GM12878 (cell line): Measurements from ENCODE around the gene NUAK1. TPM values are rescaled to one million over a fixed set of nuclear protein-coding genes. Genes with fewer than 3 reads are reported as not detected.

Experiments used
- ATAC-seq: fragments of 200-7000 bp; cut with Tn5 transposase; 3 replicates; pipeline ENCODE4 v1.9.1; 2020; ENCODE audit warnings: mild to moderate bottlenecking, moderate library complexity
- BruUV-seq: library from RNA; stranded (reverse); fragments of 400-500 nt; replicated peaks from 2 replicates; lab custom pipeline; 2021; lab: Mats Ljungman, UMichigan
- CTCF ChIA-PET: fragments of 300-600 bp; sonication (Branson Sonifier 250); formaldehyde crosslinking; extraction: SDS; loops from one replicate; lab custom pipeline; 2021; ENCODE audit warnings: inconsistent platforms; lab: Yijun Ruan, JAX
- POLR2A ChIA-PET: fragments of 350-600 bp; formaldehyde crosslinking; extraction: SDS; loops from one replicate; lab custom pipeline; 2021; ENCODE audit warnings: inconsistent platforms; lab: Charles Lee
- RAD21 ChIA-PET: fragments of 300-600 bp; sonication (Branson Sonifier 250); formaldehyde crosslinking; loops from one replicate; lab custom pipeline; 2023; ENCODE audit warnings: antibody characterized with exemption; ENCODE audit not compliant: unreplicated experiment; lab: Charles Lee
- SMC1A ChIA-PET: fragments of 300-600 bp; sonication (Branson Sonifier 250); formaldehyde crosslinking; loops from one replicate; lab custom pipeline; 2023; ENCODE audit not compliant: unreplicated experiment, uncharacterized antibody; lab: Charles Lee
- DNase-seq: peaks from one replicate; pipeline ENCODE4 v3.0.0-alpha.2; 2011; ENCODE audit warnings: low read depth, low spot score
- FAIRE-seq: peaks from 3 replicates; lab custom pipeline; 2011; peaks lifted over from hg19 to GRCh38; lab: Jason Lieb, UNC
- H2AFZ ChIP-seq: 2 replicates; pipeline ENCODE4 v1.6.0; 2011; ENCODE audit warnings: low read depth, low read length, control low read depth; ENCODE audit not compliant: control insufficient read depth
- H3K27ac ChIP-seq: 2 replicates; pipeline ENCODE4 v1.5.1; 2011; ENCODE audit warnings: control low read depth; ENCODE audit not compliant: control insufficient read depth, insufficient read depth
- H3K27me3 ChIP-seq, 2 experiments: replicated peaks in 1 of 2; 2 replicates each; pipeline versions ENCODE4 v1.6.0 to v1.6.1; 2011; ENCODE audit warnings: low read length in 1 of 2; ENCODE audit not compliant: control insufficient read depth in 2 of 2, insufficient read depth in 2 of 2
- H3K36me3 ChIP-seq, 2 experiments: 2 replicates each; pipeline ENCODE4 v1.5.1; 2011; ENCODE audit warnings: low read length in 1 of 2; ENCODE audit not compliant: control insufficient read depth in 2 of 2, insufficient read depth in 2 of 2
- H3K4me1 ChIP-seq: 2 replicates; pipeline ENCODE4 v1.6.1; 2011; ENCODE audit warnings: mild to moderate bottlenecking, low read length, moderate library complexity, mixed read lengths; ENCODE audit not compliant: control insufficient read depth, insufficient read depth
- H3K4me2 ChIP-seq: 2 replicates; pipeline ENCODE4 v1.6.0; 2011; ENCODE audit warnings: control low read depth; ENCODE audit not compliant: control insufficient read depth, insufficient read depth
- H3K4me3 ChIP-seq: fragments of 200-600 bp; sonication (generic); 2 replicates; pipeline ENCODE4 v1.5.1; 2016
- H3K79me2 ChIP-seq: 2 replicates; pipeline ENCODE4 v1.6.0; 2011; ENCODE audit warnings: low read length; ENCODE audit not compliant: control insufficient read depth, insufficient read depth
- H3K9ac ChIP-seq: 2 replicates; pipeline ENCODE4 v1.8.0; 2011; ENCODE audit warnings: low read length, control low read depth, mixed read lengths; ENCODE audit not compliant: control insufficient read depth, insufficient read depth
- H3K9me3 ChIP-seq: replicated peaks from 3 replicates; pipeline ENCODE4 v1.5.1; 2011; ENCODE audit warnings: mild to moderate bottlenecking, low read length; ENCODE audit not compliant: control insufficient read depth, insufficient read depth
- H4K20me1 ChIP-seq: 2 replicates; pipeline ENCODE4 v1.6.0; 2011; ENCODE audit not compliant: control insufficient read depth, insufficient read depth
- ATF3 ChIP-seq: IDR thresholded peaks from 2 replicates; pipeline ENCODE4 v1.6.1; 2011; ENCODE audit warnings: low read depth, mild to moderate bottlenecking, low read length, moderate library complexity, borderline replicate concordance; ENCODE audit errors: extremely low read depth
- FOXM1 ChIP-seq: IDR thresholded peaks from 2 replicates; pipeline ENCODE4 v1.6.1; 2012; ENCODE audit warnings: low read depth, mild to moderate bottlenecking, inconsistent platforms, low read length, moderate library complexity
- HCFC1 ChIP-seq: fragments of 150-350 bp; IDR thresholded peaks from 2 replicates; pipeline ENCODE4 v1.6.1; 2014; ENCODE audit warnings: low read length
- IRF5 ChIP-seq: fragments of 450-650 bp; IDR thresholded peaks from 2 replicates; pipeline ENCODE4 v1.6.1; 2017; ENCODE audit warnings: borderline replicate concordance
- KLF5 ChIP-seq: fragments of 450-650 bp; IDR thresholded peaks from 2 replicates; pipeline ENCODE4 v1.6.1; 2014; ENCODE audit warnings: mild to moderate bottlenecking; ENCODE audit not compliant: partially characterized antibody
- MAX ChIP-seq: IDR thresholded peaks from 2 replicates; pipeline ENCODE4 v1.6.1; 2012; ENCODE audit warnings: low read depth, low read length, improper control_type of control experiment
- NBN ChIP-seq: fragments of 450-650 bp; IDR thresholded peaks from 2 replicates; pipeline ENCODE4 v1.6.1; 2016
- PAX5 ChIP-seq: IDR thresholded peaks from 2 replicates; pipeline ENCODE4 v1.6.1; 2011; ENCODE audit warnings: low read depth, low read length, borderline replicate concordance
- SMC3 ChIP-seq: IDR thresholded peaks from 2 replicates; pipeline ENCODE4 v1.6.1; 2011; ENCODE audit warnings: low read length, improper control_type of control experiment, borderline replicate concordance
- STAT1 ChIP-seq: fragments of 450-650 bp; conservative IDR thresholded peaks from 2 replicates; pipeline ENCODE4 v1.6.1; 2014; ENCODE audit warnings: antibody characterized with exemption, mild to moderate bottlenecking
- TAF1 ChIP-seq: IDR thresholded peaks from 2 replicates; pipeline ENCODE4 v1.6.1; 2011; ENCODE audit warnings: mild to moderate bottlenecking, low read depth, low read length, borderline replicate concordance
- TARDBP ChIP-seq: IDR thresholded peaks from 2 replicates; pipeline ENCODE4 v1.6.1; 2016; ENCODE audit warnings: borderline replicate concordance
- ZBTB4 ChIP-seq: fragments of 450-650 bp; formaldehyde crosslinking; IDR thresholded peaks from 2 replicates; pipeline ENCODE4 v1.4.0; 2022; ENCODE audit warnings: mild to moderate bottlenecking, moderate library complexity
- WGBS: methylation state at CpG from one replicate; pipeline ENCODE4 v1.1.6; 2016; ENCODE audit warnings: low lambda C conversion rate; ENCODE audit not compliant: insufficient replicate concordance, insufficient coverage; ENCODE audit errors: missing lambda C conversion rate; 5-methylcytosine and 5-hydroxymethylcytosine counted together
- in situ Hi-C: fragments of 300-500 bp; cut with MboI; formaldehyde crosslinking; loops from 9 replicates; pipeline ENCODE4 v1.14.3; 2018; ENCODE audit warnings: mixed read lengths
- intact Hi-C: fragments of 100-400 bp; cut with micrococcal nuclease; formaldehyde crosslinking; loops from one replicate; pipeline ENCODE4 v1.14.2; 2022; ENCODE audit not compliant: unreplicated experiment
- polyA plus RNA-seq, 11 experiments: library from polyadenylated mRNA; depleted of rRNA in 4 of 11; unstranded in 6 of 11; stranded (reverse) in 5 of 11; fragments of >200 nt; fragmentation: Nextera tagmentation in 4 of 11; fragmentation: Illumina TruSeq in 1 of 11; extraction: Ambion mirVana in 4 of 11; extraction: Trizol in 1 of 11; gene quantifications; 1 replicate in 1 of 11; 2 replicates in 10 of 11; pipeline versions ENCODE4 v1.2.1 to v1.2.3, GENCODE V29; 2011 to 2016; ENCODE audit warnings: inconsistent platforms in 2 of 11, missing spikeins in 2 of 11, low read depth in 1 of 11
- total RNA-seq, 4 experiments: library from RNA; depleted of rRNA in 3 of 4; stranded (reverse); fragments of >200 nt in 3 of 4; fragmentation: Illumina TruSeq in 1 of 4; extraction: Trizol in 1 of 4; gene quantifications; 2 replicates each; pipeline versions ENCODE4 v1.2.1 to v1.2.3, GENCODE V29; 2013 to 2021

NUAK1 gene
- total and polyA plus RNA-seq, 10 of the 15 experiments (the other 5 are each of a cell fraction or from before 2014, with no cell fraction given) = 0.03 to 0.42 (median 0.08) TPM; not detected in 2

- H2AFZ ChIP-seq = no peak overlapping the region
- FAIRE-seq = no peak
- no peak overlapping the region for H3K4me3 ChIP-seq
- no peak overlapping the region for H3K9ac ChIP-seq
- in situ Hi-C loops = no loop called here
- no peak for ATAC-seq
- CTCF ChIA-PET = no interaction called here
- TF ChIP-seq IRF5 (no peak), PAX5 (no peak), HCFC1 (no peak), NBN (no peak), SMC3 (no peak), MAX (no peak)
- BruUV-seq = no TSS peak
- H3K27ac ChIP-seq = no peak overlapping the region
- peaks cover 0 to 8% of the 10 kb centered on the region in 2 experiments; a peak in 3 of 4 replicates for H3K27me3 ChIP-seq
- POLR2A ChIA-PET = no interaction called here
- no peaks in the 10 kb centered on the region for H3K79me2 ChIP-seq
- no peaks in the 10 kb centered on the region for H3K36me3 ChIP-seq
- intact Hi-C loops = no loop called here
- SMC1A ChIA-PET = no interaction called here
- H3K9me3 ChIP-seq = no peaks in the 10 kb centered on the region
- H3K4me1 ChIP-seq = no peaks in the 10 kb centered on the region
- H4K20me1 ChIP-seq = no peaks in the 10 kb centered on the region
- no peak for DNase-seq
- no peak overlapping the region for H3K4me2 ChIP-seq
- WGBS = 9% methylated on average over 5 of the region's 5 CpGs
- RAD21 ChIA-PET = no interaction called here
Measured at GRCh38 chr12:106101803-106102202, 37.0 kb downstream of the NUAK1 start.

GRCh38 chr12:106098691-106099200, 40.0 kb downstream of the NUAK1 start:
- ChIA-PET CTCF (no interaction called here), SMC1A (no interaction called here), RAD21 (interaction anchor here (1.5 kb wide), 1 partner anchor 9 kb away, joined by 3 read pairs; no protein-coding TSS in a partner anchor), POLR2A (no interaction called here)
- BruUV-seq = no TSS peak
- FAIRE-seq = no peak
- H3K79me2 ChIP-seq = no peaks in the 10 kb centered on the region
- intact Hi-C loops = no loop called here
- H3K4me3 ChIP-seq = no peak overlapping the region
- no peaks in the 10 kb centered on the region for H3K36me3 ChIP-seq
- in situ Hi-C loops = no loop called here
- H3K9me3 ChIP-seq = no peaks in the 10 kb centered on the region
- no peaks in the 10 kb centered on the region for H3K4me1 ChIP-seq
- no peak for DNase-seq
- H3K27me3 ChIP-seq = peaks cover 0 to 8% of the 10 kb centered on the region in 2 experiments; a peak in 3 of 4 replicates
- H3K4me2 ChIP-seq = no peak overlapping the region
- WGBS = 10% methylated on average over 6 of the region's 6 CpGs
- ATAC-seq = peak; percentile 67
- H3K27ac ChIP-seq = no peak overlapping the region
- no peaks in the 10 kb centered on the region for H4K20me1 ChIP-seq
- no peak overlapping the region for H3K9ac ChIP-seq
- H2AFZ ChIP-seq = no peak overlapping the region
- TF ChIP-seq ATF3 = no peak
- no peak for TF ChIP-seq FOXM1
- no peak for TF ChIP-seq SMC3
- no peak for TF ChIP-seq KLF5
- TF ChIP-seq STAT1 = no peak
- no peak for TF ChIP-seq ZBTB4 (CRISPR knock-in tag)
- no peak for TF ChIP-seq TAF1
- TF ChIP-seq TARDBP = no peak
